GM13977 (cell line): ENCODE data around the gene DHRSX.
"Not testable (repeated sequence)": the region's sequence is repeated elsewhere in the genome, so short reads cannot be mapped to it uniquely, and the experiment has no call there.

Source experiments
- DNase-seq: peaks from one replicate; pipeline ENCODE4 v3.0.0; 2012; ENCODE audit warnings: low spot score
- CTCF ChIP-seq: IDR thresholded peaks from 2 replicates; pipeline ENCODE4 v1.5.1; 2012; ENCODE audit warnings: mild to moderate bottlenecking, control low read depth; ENCODE audit not compliant: insufficient read depth; ENCODE audit errors: extremely low read depth, missing control alignments
- in situ Hi-C: fragments of 300-500 bp; cut with MboI; formaldehyde crosslinking; loops from one replicate; pipeline ENCODE4 v1.12.0; 2022; ENCODE audit warnings: low sequenced_read_pairs, low pct_unique_long_range_greater_than_20kb, mixed read lengths, inconsistent platforms; ENCODE audit not compliant: unreplicated experiment

DHRSX gene

DNA sequence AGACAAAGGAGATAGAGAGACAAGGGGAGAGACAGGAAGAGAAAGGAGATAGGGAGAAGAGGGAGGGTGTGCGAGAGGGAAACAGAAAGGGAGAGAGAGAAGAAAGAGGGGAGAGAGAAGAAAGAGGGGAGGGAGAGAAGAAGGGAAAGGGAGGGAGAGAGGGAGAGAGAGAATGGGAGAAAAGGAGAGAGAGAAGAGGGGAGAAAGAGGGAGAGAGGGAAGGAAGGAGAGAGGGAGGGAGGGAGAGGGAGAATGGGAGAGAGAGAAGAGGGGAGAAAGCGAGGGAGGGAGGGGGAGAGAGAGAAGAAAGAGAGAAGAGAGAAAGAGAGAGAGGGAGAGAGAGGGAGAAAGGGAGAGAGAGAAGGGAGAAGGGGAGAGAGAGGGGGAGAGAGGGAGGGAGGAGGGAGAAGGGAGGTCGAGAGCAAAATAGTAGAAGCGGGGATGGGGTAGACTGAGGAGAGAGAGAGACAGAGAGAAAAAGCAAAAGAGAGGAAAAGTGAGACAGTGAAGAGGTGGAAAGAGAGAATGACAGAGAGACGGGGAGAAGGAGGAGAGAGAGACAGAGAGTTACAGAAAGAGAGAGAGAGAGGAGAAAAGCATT lies 218.2 kb downstream of the DHRSX start:
- no peak for TF ChIP-seq CTCF
- DNase-seq, result no peak
- in situ Hi-C loops, result no loop called here

GRCh38 chrX:2272337-2272736 lies 228.4 kb downstream of the DHRSX start:
- in situ Hi-C loops, result no loop called here
- DNase-seq, result no peak
- no peak for TF ChIP-seq CTCF

- DNase-seq, in situ Hi-C loops: not testable (repeated sequence)
These were observed 229.2 kb downstream of the DHRSX start for GRCh38 chrX:2271595-2271994.

DNA sequence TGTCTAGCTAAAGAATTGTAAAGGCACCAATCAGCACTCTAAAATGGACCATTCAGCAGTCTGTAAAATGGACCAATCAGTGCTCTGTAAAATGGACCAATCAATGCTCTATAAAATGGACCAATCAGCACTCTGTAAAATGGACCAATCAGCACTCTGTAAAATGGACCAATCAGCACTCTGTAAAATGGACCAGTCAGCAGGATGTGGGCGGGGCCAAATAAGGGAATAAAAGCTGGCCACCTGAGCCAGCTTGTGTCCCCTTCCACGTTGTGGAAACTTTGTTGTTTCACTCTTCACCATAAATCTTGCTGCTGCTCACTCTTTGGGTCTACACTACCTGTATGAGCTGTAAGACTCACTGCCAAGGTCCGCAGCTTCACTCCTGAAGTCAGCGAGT lies 230.0 kb downstream of the DHRSX start:
- in situ Hi-C loops, result not testable (repeated sequence)

DNA sequence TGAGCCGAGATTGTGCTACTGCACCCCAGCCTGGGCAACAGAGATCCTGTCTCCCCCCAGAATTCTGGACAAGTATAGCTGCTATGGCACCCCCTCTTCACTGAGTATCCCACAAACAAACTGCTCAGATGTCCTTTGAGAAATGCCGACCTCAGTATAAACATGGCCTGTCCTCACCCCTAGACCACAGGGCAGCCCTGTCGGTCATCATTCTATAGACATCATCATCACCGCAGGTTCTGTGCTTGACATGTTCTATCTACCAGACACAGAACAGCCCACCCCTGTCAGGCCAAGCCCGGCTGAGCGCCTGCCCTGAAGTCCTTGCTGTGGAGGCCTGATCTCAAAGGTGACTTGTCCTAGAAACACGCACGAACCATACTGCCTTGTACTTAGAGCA lies 232.9 kb downstream of the DHRSX start:
- DNase-seq, result no peak
- TF ChIP-seq CTCF, result no peak

More for the DNA sequence above, 230.0 kb downstream of the DHRSX start:
- DNase-seq, result not testable (repeated sequence)

GRCh38 chrX:2266445-2267349 lies 234.1 kb downstream of the DHRSX start:
- no peak for TF ChIP-seq CTCF
- in situ Hi-C loops, result no loop called here
- DNase-seq, result no peak

More for the DNA sequence above, 232.9 kb downstream of the DHRSX start:
- in situ Hi-C loops, result no loop called here

DNA sequence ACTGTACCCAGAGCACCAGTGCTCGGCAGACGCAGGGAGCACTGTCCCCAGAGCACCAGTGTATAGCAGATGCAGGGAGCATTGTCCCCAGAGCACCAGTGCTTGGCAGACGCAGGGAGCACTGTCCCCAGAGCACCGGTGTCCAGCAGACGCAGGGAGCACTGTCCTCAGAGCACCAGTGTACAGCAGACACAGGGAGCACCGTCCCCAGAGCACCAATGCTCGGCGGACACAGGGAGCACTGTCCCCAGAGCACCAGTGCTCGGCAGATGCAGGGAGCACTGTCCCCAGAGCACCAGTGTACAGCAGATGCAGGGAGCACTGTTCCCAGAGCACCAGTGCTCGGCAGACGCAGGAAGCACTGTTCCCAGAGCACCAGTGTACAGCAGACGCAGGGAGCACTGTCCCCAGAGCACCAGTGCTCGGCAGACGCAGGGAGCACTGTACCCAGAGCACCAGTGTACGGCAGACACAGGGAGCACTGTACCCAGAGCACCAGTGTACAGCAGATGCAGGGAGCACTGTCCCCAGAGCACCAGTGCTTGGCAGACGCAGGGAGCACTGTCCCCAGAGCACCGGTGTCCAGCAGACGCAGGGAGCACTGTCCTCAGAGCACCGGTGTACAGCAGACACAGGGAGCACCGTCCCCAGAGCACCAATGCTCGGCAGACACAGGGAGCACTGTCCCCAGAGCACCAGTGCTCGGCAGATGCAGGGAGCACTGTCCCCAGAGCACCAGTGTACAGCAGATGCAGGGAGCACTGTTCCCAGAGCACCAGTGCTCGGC lies 234.9 kb downstream of the DHRSX start:
- DNase-seq, in situ Hi-C loops: not testable (repeated sequence)
